DMS53 treated with DMSO at 0.1 percent for 48 hours (cell line): ENCODE data around the gene PRIMA1.
"Not testable (repeated sequence)": the region's sequence is repeated elsewhere in the genome, so short reads cannot be mapped to it uniquely, and the experiment has no call there.

ENCODE experiments used
- DNase-seq: peaks from one replicate; lab custom pipeline; 2025; ENCODE audit not compliant: unreplicated experiment; lab: John Stamatoyannopoulos, UW

PRIMA1 gene

GRCh38 chr14:93788293-93788542 is at the start of gene PRIMA1:
TSS of gene PRIMA1 (minus strand) at chr14:93788485. CDS start at chr14:93787718, 767 bp downstream.
- no peak for DNase-seq

GRCh38 chr14:93834699-93835371 is 46.5 kb upstream of the PRIMA1 start:
- DNase-seq = no peak

- DNase-seq = no peak
Observed at GRCh38 chr14:93832665-93833064, 44.4 kb upstream of the PRIMA1 start.

GRCh38 chr14:93832081-93832480 is 43.8 kb upstream of the PRIMA1 start:
- no peak for DNase-seq

- no peak for DNase-seq
Observed at GRCh38 chr14:93830753-93831461, 42.6 kb upstream of the PRIMA1 start.

- no peak for DNase-seq
Observed at GRCh38 chr14:93829839-93830481, 41.7 kb upstream of the PRIMA1 start.

GRCh38 chr14:93825235-93825553 is 36.9 kb upstream of the PRIMA1 start:
- no peak for DNase-seq

GRCh38 chr14:93824518-93825234 is 36.4 kb upstream of the PRIMA1 start:
- no peak for DNase-seq

GRCh38 chr14:93824076-93824475 is 35.8 kb upstream of the PRIMA1 start:
- DNase-seq = no peak

- no peak for DNase-seq
Observed at GRCh38 chr14:93821051-93821450, 32.8 kb upstream of the PRIMA1 start.

- DNase-seq = no peak
Observed at GRCh38 chr14:93818857-93819256, 30.6 kb upstream of the PRIMA1 start.

- DNase-seq = no peak
Observed at GRCh38 chr14:93811676-93812075, 23.4 kb upstream of the PRIMA1 start.

GRCh38 chr14:93811020-93811419 is 22.7 kb upstream of the PRIMA1 start:
- no peak for DNase-seq

- DNase-seq = not testable (repeated sequence)
Observed at GRCh38 chr14:93809491-93810420, 21.5 kb upstream of the PRIMA1 start.

- DNase-seq = no peak
Observed at GRCh38 chr14:93804654-93805053, 16.4 kb upstream of the PRIMA1 start.

- no peak for DNase-seq
Observed at GRCh38 chr14:93803408-93804318, 15.4 kb upstream of the PRIMA1 start.

- no peak for DNase-seq
Observed at GRCh38 chr14:93799989-93800921, 12.0 kb upstream of the PRIMA1 start.

- no peak for DNase-seq
Observed at GRCh38 chr14:93799617-93799988, 11.3 kb upstream of the PRIMA1 start.

- DNase-seq = no peak
Observed at GRCh38 chr14:93797536-93797935, 9.3 kb upstream of the PRIMA1 start.
